ENCODE data around the gene KIF1C. TPM values are rescaled to one million over a fixed set of nuclear protein-coding genes. Genes with fewer than 3 reads are reported as not detected.

Gene KIF1C
- total RNA-seq, 4 donors from 2014 or later, result 327 to 543 (median 393) TPM

GRCh38 chr17:4968486-4969046 lies 29.2 kb upstream of the KIF1C start:
- in situ Hi-C loops (cut with MboI; ENCODE audit: low sequenced_read_pairs in 4 of 4) (no loop called here), intact Hi-C loops (cut with DNase I; ENCODE audit: low total_unique reads) (no loop called here)
- TF ChIP-seq CTCF (IDR thresholded peaks at IDR 0.05 in 4 of 5, conservative IDR thresholded peaks at IDR 0.05 in 1 of 5) (no peak), POLR2A (IDR thresholded peaks at IDR 0.05) (no peak)
- DNase-seq, result peak in 1 of 2 donors; percentile 34
- peaks cover 43 to 50% of the 10 kb centered on the region in 2 donors for H3K4me1 ChIP-seq
- ATAC-seq, result no peak
- H3K36me3 ChIP-seq, result peaks cover 0 to 36% of the 10 kb centered on the region in 2 donors
- peak overlapping the region; percentile 68 to 87 (median 75) for H3K4me3 ChIP-seq
- no peaks in the 10 kb centered on the region for H3K27me3 ChIP-seq
- H3K9me3 ChIP-seq, result no peaks in the 10 kb centered on the region
- H3K27ac ChIP-seq, result peak overlapping the region; percentile 88 to 94 (median 92)

GRCh38 chr17:4969047-4969550 lies 28.7 kb upstream of the KIF1C start:
- peak overlapping the region; percentile 88 to 94 (median 92) for H3K27ac ChIP-seq
- H3K4me1 ChIP-seq, result peaks cover 48 to 54% of the 10 kb centered on the region in 2 donors
- TF ChIP-seq POLR2A (IDR thresholded peaks at IDR 0.05), result no peak
- TF ChIP-seq CTCF (IDR thresholded peaks at IDR 0.05 in 4 of 5, conservative IDR thresholded peaks at IDR 0.05 in 1 of 5), result no peak
- peak overlapping the region in 2 of 4 donors; percentile 70 to 80 for H3K4me3 ChIP-seq
- H3K27me3 ChIP-seq, result no peaks in the 10 kb centered on the region
- H3K9me3 ChIP-seq, result no peaks in the 10 kb centered on the region
- H3K36me3 ChIP-seq, result peaks cover 0 to 36% of the 10 kb centered on the region in 2 donors
- ATAC-seq, result no peak
- DNase-seq, result peak in 1 of 2 donors; percentile 21
- in situ Hi-C loops (cut with MboI; ENCODE audit: low sequenced_read_pairs in 4 of 4) (no loop called here), intact Hi-C loops (cut with DNase I; ENCODE audit: low total_unique reads) (no loop called here)

- no peak overlapping the region for H3K4me3 ChIP-seq
- H3K27me3 ChIP-seq, result no peaks in the 10 kb centered on the region
- intact Hi-C loops (cut with DNase I; ENCODE audit: low total_unique reads), result no loop called here
- in situ Hi-C loops (cut with MboI; ENCODE audit: low sequenced_read_pairs in 4 of 4), result no loop called here
- H3K36me3 ChIP-seq, result peaks cover 0 to 36% of the 10 kb centered on the region in 2 donors
- ATAC-seq, result no peak
- DNase-seq, result peak in 1 of 2 donors; percentile 28
- no peaks in the 10 kb centered on the region for H3K9me3 ChIP-seq
- peaks cover 53 to 59% of the 10 kb centered on the region in 2 donors for H3K4me1 ChIP-seq
- H3K27ac ChIP-seq, result peak overlapping the region; percentile 88 to 94 (median 92)
- TF ChIP-seq POLR2A (IDR thresholded peaks at IDR 0.05), result no peak
- no peak for TF ChIP-seq CTCF (IDR thresholded peaks at IDR 0.05 in 4 of 5, conservative IDR thresholded peaks at IDR 0.05 in 1 of 5)
These were observed 28.1 kb upstream of the KIF1C start for GRCh38 chr17:4969551-4970173.

- Histone ChIP-seq H3K36me3 (peaks cover 0 to 36% of the 10 kb centered on the region in 2 donors), H3K27me3 (no peaks in the 10 kb centered on the region)
- intact Hi-C loops (cut with DNase I; ENCODE audit: low total_unique reads), result no loop called here
These were observed 27.5 kb upstream of the KIF1C start for GRCh38 chr17:4970273-4970672.

More at GRCh38 chr17:4970273-4970672, 27.5 kb upstream of the KIF1C start:
- no peak for ATAC-seq
- Histone ChIP-seq H3K27ac (peak overlapping the region; percentile 88 to 94 (median 92)), H3K4me3 (no peak overlapping the region), H3K4me1 (peaks cover 55 to 65% of the 10 kb centered on the region in 2 donors), H3K9me3 (no peaks in the 10 kb centered on the region)
- TF ChIP-seq POLR2A (IDR thresholded peaks at IDR 0.05), result no peak
- TF ChIP-seq CTCF (IDR thresholded peaks at IDR 0.05 in 4 of 5, conservative IDR thresholded peaks at IDR 0.05 in 1 of 5), result no peak
- in situ Hi-C loops (cut with MboI; ENCODE audit: low sequenced_read_pairs in 4 of 4), result no loop called here
- no peak for DNase-seq

Measured in gastrocnemius medialis (tissue), 4 donors.